HG02852 (cell line): ENCODE measurements around the gene CCR9.

Experiments
- ATAC-seq: cut with Tn5 transposase; IDR thresholded peaks from one replicate; pipeline ENCODE4 v1.9.1; 2021; ENCODE audit warnings: mild to moderate bottlenecking, moderate library complexity; ENCODE audit not compliant: unreplicated experiment

The CCR9 gene

GRCh38 chr3:45932112-45932511 is 45.8 kb downstream of the CCR9 start:
- ATAC-seq = no peak

- no peak for ATAC-seq
These were observed 47.2 kb downstream of the CCR9 start for GRCh38 chr3:45933591-45933990.

GRCh38 chr3:45936261-45936660 is 49.9 kb downstream of the CCR9 start:
- no peak for ATAC-seq

GRCh38 chr3:45937206-45938042 is 51.1 kb downstream of the CCR9 start:
- no peak for ATAC-seq

GRCh38 chr3:45938043-45938435 is 51.7 kb downstream of the CCR9 start:
- ATAC-seq = no peak

GRCh38 chr3:45938864-45939263 is 52.5 kb downstream of the CCR9 start:
- ATAC-seq = no peak

GRCh38 chr3:45939341-45939771 is 53.0 kb downstream of the CCR9 start:
- no peak for ATAC-seq

GRCh38 chr3:45940004-45940780 is 53.8 kb downstream of the CCR9 start:
- ATAC-seq = no peak

- ATAC-seq = no peak
These were observed 54.5 kb downstream of the CCR9 start for GRCh38 chr3:45940781-45941365.

- no peak for ATAC-seq
These were observed 55.9 kb downstream of the CCR9 start for GRCh38 chr3:45942051-45942825.

GRCh38 chr3:45943207-45943846 is 57.0 kb downstream of the CCR9 start, which contains the start of gene CXCR6:
TSS of gene CXCR6 (plus strand) at chr3:45943464. CDS start at chr3:45946482, 3,018 bp downstream.
- no peak for ATAC-seq

GRCh38 chr3:45944830-45945620 is 58.7 kb downstream of the CCR9 start:
- ATAC-seq = no peak

GRCh38 chr3:45946307-45946706 is 60.0 kb downstream of the CCR9 start:
- ATAC-seq = no peak

GRCh38 chr3:45946875-45947274 is 60.5 kb downstream of the CCR9 start:
- ATAC-seq = no peak

GRCh38 chr3:45947361-45947760 is 61.0 kb downstream of the CCR9 start:
- no peak for ATAC-seq

GRCh38 chr3:45948311-45948781 is 62.0 kb downstream of the CCR9 start:
- no peak for ATAC-seq

- no peak for ATAC-seq
These were observed 62.5 kb downstream of the CCR9 start for GRCh38 chr3:45948881-45949280.

GRCh38 chr3:45949432-45949831 is 63.1 kb downstream of the CCR9 start:
- no peak for ATAC-seq

GRCh38 chr3:45950131-45950530 is 63.8 kb downstream of the CCR9 start:
- ATAC-seq = no peak
